ENCODE data around the gene LY6G6F.

GRCh38 chr6:31742894-31743293, 36.2 kb downstream of the LY6G6F start:
- no peak for TF ChIP-seq CTCF (IDR thresholded peaks at IDR 0.05; ENCODE audit: insufficient read depth, low read depth, low read length)
- no peak for TF ChIP-seq EZH2 (IDR thresholded peaks at IDR 0.05; ENCODE audit: insufficient read depth, low read length)

All from astrocyte (in vitro differentiated cells and primary cell).